NCI-H2171 treated with DMSO at 0.1 percent for 48 hours (cell line): ENCODE results near the gene CA5A.

Experiments
- DNase-seq: peaks from one replicate; lab custom pipeline; 2025; lab: John Stamatoyannopoulos, UW

Gene CA5A

DNA sequence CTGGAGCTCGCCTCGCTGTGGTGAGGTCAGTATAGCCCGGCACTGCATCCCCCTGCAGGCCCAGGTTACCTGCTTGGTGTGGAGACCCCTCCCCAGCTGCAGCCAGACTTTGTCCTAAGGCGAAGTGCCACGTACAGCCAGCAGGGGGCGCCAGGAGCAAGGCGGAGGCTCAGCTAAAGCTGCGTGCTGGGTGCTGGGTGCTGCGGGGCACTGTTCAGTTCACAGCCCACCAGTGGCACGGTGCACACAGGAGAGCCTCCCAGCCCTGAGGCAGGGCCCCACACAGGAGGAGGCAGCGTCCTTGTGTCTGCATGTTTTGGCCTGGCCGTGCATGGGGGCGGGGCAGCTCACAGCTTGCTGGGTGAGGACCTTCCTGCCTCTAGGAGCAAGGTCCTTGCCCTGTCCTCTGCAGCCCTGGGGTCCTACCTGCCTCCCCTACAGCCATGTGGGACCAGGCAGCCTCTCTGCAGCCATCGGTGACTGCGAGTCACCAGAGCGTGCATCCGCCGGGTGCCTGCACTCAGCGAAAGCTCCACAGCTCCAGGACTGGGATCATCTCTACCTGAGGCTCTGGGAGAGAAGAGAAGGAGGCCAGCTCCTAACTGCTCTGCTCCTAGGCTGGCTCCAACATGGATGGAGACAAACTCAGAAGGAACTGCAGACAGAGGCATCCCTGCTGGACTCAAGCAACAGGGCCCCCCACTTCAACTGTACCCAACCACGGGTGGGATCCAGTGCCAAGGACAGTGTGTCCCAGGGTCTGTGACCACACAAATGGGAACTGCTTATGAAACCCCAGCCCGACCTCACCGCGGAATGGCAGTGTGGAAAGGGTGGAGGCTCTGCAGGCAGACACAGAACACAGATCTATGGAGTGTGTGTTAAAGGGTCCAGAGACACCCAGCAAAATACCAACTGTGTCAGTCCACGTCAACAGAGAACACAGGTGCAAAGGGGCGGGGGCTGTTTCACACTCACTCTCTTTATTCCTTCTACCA, 86.0 kb downstream of the CA5A start:
- DNase-seq = peak; percentile 46

GRCh38 chr16:87849419-87850008, 86.8 kb downstream of the CA5A start:
- DNase-seq = no peak

DNA sequence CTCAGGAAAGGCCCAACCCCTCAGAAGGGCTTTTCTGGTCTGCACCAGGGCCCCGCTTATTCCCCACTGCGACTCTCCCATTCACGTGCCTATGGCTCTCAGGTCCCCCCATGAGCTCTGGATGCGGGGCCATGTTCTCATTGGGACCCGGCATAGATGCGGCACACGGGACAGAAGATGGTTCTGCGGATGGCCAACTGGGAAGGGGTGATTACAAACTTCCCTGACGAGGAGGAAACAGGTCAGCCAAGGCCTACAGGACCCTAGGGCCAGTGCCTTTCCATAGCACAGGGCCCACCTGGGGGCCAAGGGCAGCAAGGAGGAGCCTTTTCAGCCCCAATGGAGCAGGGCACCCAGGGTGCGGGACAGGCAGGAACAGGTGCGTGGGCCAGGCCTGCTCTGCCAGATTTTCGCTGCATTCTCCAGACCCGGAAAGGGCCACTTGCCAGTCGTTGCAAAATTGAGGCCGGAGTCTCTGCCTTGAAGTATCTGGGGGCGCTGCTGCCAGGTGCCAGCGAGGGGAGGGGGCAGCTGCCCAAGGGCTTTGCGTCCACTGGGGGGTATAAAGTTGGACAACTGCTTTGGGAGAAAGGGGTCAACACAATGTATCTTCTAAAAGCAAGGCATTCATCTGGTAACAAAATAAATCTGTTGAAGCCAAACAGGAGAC, 87.5 kb downstream of the CA5A start:
- DNase-seq = no peak

- DNase-seq = no peak
These were observed 88.3 kb downstream of the CA5A start for GRCh38 chr16:87847785-87848675.

DNA sequence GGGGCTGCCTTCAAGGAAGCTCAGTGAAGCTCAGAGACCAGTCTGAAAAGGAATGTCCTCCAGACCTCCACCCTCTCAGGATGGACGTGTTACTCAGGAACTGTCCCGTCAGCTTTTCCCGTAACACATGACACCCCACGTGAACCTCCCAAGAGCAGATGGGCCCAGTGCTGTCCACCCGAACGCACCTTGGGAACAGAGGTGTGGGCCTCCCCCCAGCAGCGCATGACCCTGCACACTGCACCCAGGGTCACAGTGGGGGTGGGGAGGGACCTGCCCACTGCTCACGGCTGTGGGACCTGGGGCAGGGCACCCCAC, 88.9 kb downstream of the CA5A start:
- no peak for DNase-seq

- no peak for DNase-seq
These were observed 89.4 kb downstream of the CA5A start for GRCh38 chr16:87846705-87847466.

DNA sequence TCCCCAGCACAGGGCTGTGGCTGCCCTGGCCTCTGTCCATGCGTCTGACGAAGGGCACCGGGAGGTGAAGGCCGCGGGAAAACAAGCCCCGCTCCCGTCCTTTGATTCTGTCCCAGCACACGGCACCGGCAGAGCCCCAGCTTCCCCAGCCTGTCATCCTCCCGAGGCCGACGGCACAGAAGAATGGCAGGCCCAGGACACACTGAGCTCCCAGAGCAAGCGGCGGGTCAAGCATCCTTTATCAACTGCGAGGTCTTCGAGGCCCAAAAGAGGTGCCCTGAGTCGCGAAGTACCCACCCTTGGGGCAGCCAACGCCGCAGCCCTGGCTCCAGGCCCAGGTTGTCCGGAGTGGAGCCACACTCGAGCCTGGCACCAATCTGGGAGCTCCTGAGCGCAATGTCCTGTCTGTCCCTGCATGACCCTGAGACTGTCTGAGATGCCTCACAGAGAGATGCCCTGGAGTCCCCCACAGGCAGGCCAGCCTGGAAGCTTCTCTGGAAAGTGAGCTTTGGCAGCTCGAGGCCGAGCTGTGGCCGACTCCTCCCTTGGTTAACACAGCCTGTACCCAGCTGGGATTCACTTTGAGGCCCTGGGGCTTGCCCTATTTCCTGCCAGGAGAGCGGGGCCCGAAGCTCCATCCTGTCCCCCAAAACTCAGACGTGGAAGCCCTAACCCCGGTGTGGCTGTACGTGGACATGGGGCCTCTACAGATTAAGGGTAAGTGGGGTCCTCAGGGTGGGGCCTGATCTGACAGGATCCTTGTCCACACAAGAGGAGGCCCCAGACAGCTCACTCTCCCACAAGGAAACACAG, 90.3 kb downstream of the CA5A start:
- no peak for DNase-seq

DNA sequence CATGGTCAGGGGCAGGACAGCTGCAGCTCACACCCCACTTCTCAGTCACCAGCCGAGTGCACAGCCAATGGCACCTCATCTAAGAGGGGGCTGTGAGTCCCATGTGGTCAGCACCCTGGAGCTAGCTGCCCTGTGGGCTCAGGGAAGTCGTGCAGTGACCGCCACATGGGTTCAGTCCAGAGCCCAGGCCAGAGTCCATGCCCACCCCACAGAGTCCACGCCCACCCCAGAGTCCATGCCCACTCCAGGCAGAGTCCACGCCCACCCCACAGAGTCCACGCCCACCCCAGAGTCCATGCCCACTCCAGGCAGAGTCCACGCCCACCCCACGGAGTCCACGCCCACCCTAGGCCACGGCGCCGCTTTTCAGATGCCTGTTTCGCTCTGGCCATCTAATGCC, 91.1 kb downstream of the CA5A start:
- DNase-seq = no peak

DNA sequence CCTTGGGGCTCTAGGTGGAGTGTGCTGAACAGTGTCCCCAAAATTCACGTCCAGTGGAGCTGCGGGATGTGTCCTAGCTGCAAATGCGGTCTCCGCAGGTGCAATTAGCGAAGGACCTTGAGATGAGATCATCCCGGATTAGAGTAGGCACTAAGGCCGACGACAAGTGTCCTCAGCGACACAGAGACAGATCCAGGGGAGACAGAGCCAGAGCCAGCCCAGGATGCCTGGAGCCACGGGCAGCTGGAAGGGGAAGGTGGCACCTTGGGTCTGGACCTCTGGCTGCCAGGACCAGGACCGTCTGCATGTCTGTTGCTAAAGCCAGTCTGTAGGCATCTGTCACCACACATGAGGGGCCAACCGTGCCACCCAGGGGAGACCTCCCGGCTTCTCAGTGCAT, 91.5 kb downstream of the CA5A start:
- DNase-seq = no peak

DNA sequence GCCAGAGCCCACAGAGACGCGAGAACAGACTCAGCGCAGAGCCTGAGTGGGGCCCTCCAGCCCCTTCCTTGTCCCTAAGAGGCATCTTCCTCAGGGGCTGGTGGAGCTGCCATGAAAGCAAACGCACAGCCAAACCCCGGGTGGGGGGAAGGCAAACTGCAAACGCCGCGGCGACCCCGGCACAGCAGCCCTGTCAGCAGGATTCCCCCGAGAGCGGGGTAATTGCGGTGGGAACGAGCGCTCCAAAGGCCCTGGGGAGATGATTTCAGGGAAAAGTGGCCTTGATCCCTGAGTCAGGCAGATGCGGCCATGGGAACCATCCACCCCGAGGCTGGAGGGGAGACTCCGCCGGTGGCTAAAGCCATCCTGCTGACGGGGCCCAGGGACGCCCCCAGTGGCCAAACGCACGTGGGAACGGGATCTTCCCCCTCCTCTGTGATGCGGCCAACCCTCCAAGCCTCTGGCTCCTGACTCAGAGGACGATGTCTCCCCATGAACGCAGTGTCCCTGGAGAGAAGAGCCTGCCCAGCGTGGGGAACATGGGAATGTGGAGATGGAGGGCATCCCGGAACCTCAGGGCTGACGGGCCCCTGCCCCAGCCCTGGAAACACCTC, 92.1 kb downstream of the CA5A start:
- peak; percentile 25 for DNase-seq

DNA sequence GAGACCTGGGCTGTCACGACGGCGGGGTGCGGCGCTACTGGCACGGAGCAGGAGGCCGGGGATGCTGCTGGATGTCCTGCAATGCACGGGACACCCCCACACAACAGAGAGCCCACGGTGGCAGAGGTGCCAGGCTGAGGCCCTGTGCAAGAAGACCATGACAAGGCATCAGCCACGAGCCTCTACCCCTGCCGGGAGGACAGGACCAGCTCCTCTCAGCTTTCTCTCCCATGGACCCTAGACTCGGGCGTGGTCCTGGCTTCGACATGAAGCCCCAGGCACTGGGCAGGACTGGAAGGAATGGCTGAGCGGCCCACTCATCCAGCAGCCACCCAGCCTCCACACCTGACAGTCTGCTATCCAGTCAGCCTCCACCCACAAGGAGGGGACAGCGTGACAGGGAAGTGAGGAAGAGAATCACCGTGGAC, 92.6 kb downstream of the CA5A start:
- no peak for DNase-seq

GRCh38 chr16:87842209-87842869, 94.0 kb downstream of the CA5A start:
- no peak for DNase-seq

- no peak for DNase-seq
These were observed 94.8 kb downstream of the CA5A start for GRCh38 chr16:87841340-87842208.

GRCh38 chr16:87840271-87840978, 95.9 kb downstream of the CA5A start:
- DNase-seq = no peak

DNA sequence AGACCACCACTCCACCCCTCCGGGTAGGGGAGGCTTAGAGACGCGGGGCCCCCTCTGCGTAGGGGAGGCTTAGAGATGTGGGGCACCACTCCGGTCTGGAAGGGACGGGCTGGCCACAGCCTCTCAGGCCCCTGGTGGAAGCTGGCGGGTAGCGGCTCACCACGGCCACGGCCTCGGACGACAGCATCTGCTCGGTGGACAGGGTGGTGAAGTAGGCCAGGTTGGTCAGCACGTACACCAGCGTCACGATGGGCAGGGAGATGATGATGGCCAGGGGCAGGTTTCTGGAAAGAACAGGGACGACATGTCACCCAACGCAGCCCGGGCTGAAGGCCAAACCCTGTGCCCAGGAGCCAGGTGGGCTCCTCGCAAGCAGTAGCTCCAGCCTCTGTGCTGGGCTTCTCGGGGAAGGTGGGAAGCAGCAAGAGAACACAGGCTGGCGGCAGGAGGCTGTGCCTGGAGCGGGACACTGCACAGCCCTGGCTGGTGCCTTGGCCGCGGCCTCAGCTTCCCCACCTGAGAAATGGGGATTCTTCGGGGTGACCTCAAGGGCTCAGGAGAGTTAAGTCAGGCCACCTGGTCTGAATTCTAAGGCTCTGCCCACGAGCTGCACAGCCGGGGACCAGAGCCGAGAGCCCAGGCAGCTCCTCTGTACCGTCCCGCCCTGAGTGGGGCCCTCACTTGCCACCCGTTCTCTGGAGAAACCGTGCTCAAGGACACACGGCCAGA, 96.6 kb downstream of the CA5A start:
- DNase-seq = no peak

- DNase-seq = no peak
These were observed 97.4 kb downstream of the CA5A start for GRCh38 chr16:87838643-87839541.
